Subcutaneous abdominal adipose tissue (tissue), 5 donors: ENCODE results near the gene TMEM235.
"Not testable (repeated sequence)": the region's sequence is repeated elsewhere in the genome, so short reads cannot be mapped to it uniquely, and the experiment has no call there.

Experiments
- H3K27ac ChIP-seq: one replicate; pipeline ENCODE4 v1.7.0; 2013; ENCODE audit warnings: low read depth, mild to moderate bottlenecking, inconsistent platforms, low read length, moderate library complexity
- H3K27me3 ChIP-seq, 5 donors: one replicate each; pipeline ENCODE4 v1.7.0; 2013; ENCODE audit warnings: low read length in 5 of 5, inconsistent platforms in 1 of 5; ENCODE audit not compliant: control insufficient read depth in 5 of 5, insufficient read depth in 4 of 5
- H3K36me3 ChIP-seq, 5 donors: one replicate each; pipeline ENCODE4 v1.7.0; 2013; ENCODE audit warnings: low read length in 5 of 5; ENCODE audit not compliant: control insufficient read depth in 5 of 5, insufficient read depth in 5 of 5
- H3K4me1 ChIP-seq, 5 donors: one replicate each; pipeline ENCODE4 v1.7.0; 2013; ENCODE audit warnings: low read length in 5 of 5, mild to moderate bottlenecking in 3 of 5, moderate library complexity in 1 of 5; ENCODE audit not compliant: control insufficient read depth in 5 of 5, insufficient read depth in 5 of 5
- H3K4me3 ChIP-seq, 5 donors: one replicate each; pipeline ENCODE4 v1.7.0; 2013; ENCODE audit warnings: low read length in 5 of 5, low read depth in 1 of 5
- H3K9ac ChIP-seq, 5 donors: one replicate each; pipeline ENCODE4 v1.7.0; 2013; ENCODE audit warnings: low read length in 5 of 5, mild to moderate bottlenecking in 4 of 5, moderate library complexity in 3 of 5
- H3K9me3 ChIP-seq, 5 donors: one replicate each; pipeline ENCODE4 v1.7.0; 2013; ENCODE audit warnings: low read length in 5 of 5; ENCODE audit not compliant: control insufficient read depth in 5 of 5
- donor health status: healthy.
- donor health status: healthy.
- donor health status: healthy.
- donor health status: healthy.
- donor health status: healthy.

Gene TMEM235

GRCh38 chr17:78230252-78230962 is 1.0 kb upstream of the TMEM235 start:
- Histone ChIP-seq H3K27ac (no peak overlapping the region), H3K4me1 (peaks cover 3 to 24% (median 6%) of the 10 kb centered on the region in 5 donors), H3K27me3 (peaks cover 19 to 38% (median 27%) of the 10 kb centered on the region in 5 donors), H3K4me3 (no peak overlapping the region), H3K9ac (no peak overlapping the region), H3K9me3 (no peaks in the 10 kb centered on the region), H3K36me3 (no peaks in the 10 kb centered on the region)

GRCh38 chr17:78231991-78232858 is 794 bp downstream of the TMEM235 start:
- Histone ChIP-seq H3K9me3 (no peaks in the 10 kb centered on the region), H3K27ac (no peak overlapping the region), H3K9ac (no peak overlapping the region), H3K36me3 (no peaks in the 10 kb centered on the region), H3K27me3 (peaks cover 19 to 35% (median 27%) of the 10 kb centered on the region in 5 donors), H3K4me1 (peaks cover 0 to 15% (median 6%) of the 10 kb centered on the region in 5 donors), H3K4me3 (no peak overlapping the region)

- Histone ChIP-seq H3K9ac (no peak overlapping the region), H3K27ac (no peak overlapping the region), H3K36me3 (no peaks in the 10 kb centered on the region), H3K9me3 (no peaks in the 10 kb centered on the region), H3K4me1 (peaks cover 0 to 13% (median 6%) of the 10 kb centered on the region in 5 donors), H3K4me3 (no peak overlapping the region), H3K27me3 (peaks cover 22 to 31% (median 27%) of the 10 kb centered on the region in 5 donors)
Observed at GRCh38 chr17:78232859-78233173, 1.4 kb downstream of the TMEM235 start.

GRCh38 chr17:78233678-78234077 is 2.2 kb downstream of the TMEM235 start:
- Histone ChIP-seq H3K4me3 (no peak overlapping the region), H3K27me3 (peaks cover 23 to 34% (median 27%) of the 10 kb centered on the region in 5 donors), H3K9me3 (no peaks in the 10 kb centered on the region), H3K27ac (no peak overlapping the region), H3K4me1 (peaks cover 0 to 13% (median 6%) of the 10 kb centered on the region in 5 donors), H3K36me3 (no peaks in the 10 kb centered on the region), H3K9ac (no peak overlapping the region)

- Histone ChIP-seq H3K27ac (no peak overlapping the region), H3K9ac (no peak overlapping the region), H3K4me1 (peaks cover 0 to 13% (median 6%) of the 10 kb centered on the region in 5 donors), H3K27me3 (peaks cover 23 to 34% (median 27%) of the 10 kb centered on the region in 5 donors), H3K9me3 (no peaks in the 10 kb centered on the region), H3K36me3 (no peaks in the 10 kb centered on the region), H3K4me3 (no peak overlapping the region)
Observed at GRCh38 chr17:78234261-78234865, 2.9 kb downstream of the TMEM235 start.

DNA sequence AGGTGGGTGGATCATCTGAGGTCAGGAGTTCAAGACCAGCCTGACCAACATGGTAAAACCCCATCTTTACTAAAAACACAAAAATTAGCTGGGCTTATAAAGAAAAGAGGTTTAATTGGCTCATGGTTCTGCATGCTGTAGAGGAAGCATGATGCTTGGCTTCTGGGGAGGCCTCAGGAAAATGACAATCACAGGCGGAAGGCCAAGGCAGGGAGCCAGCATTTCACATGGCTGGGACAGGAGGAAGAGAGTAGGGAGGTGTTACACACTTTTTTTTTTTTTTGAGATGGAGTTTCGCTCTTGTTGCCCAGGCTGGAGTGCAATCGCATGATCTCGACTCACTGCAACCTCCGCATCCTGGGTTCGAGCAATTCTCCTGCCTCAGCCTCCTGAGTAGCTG is 3.6 kb downstream of the TMEM235 start:
- H3K9ac ChIP-seq, H3K4me3 ChIP-seq, H3K36me3 ChIP-seq, H3K27ac ChIP-seq, H3K9me3 ChIP-seq: not testable (repeated sequence)
- H3K4me1 ChIP-seq = peaks cover 0 to 13% (median 6%) of the 10 kb centered on the region in 5 donors
- peaks cover 23 to 34% (median 27%) of the 10 kb centered on the region in 5 donors for H3K27me3 ChIP-seq

DNA sequence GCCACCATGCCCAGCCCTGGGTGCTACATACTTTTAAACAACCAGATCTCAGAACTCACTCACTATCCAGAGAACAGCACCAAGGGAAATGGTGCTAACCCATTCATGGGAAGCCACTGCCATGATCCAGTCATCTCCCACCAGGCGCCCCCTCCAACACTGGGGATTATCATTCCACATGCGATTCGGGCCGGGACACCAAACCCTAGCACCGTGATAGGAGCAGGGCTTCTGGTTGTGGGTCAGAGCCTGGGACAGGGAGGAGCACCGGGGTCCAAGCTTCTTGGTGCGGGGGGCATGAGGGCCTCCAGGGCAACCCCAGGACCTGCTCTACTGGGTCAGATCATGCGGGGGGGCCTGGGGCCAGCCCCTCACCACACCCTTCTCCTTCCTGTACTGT is 4.5 kb downstream of the TMEM235 start:
- H3K4me1 ChIP-seq = peaks cover 0 to 13% (median 6%) of the 10 kb centered on the region in 5 donors
- H3K27ac ChIP-seq = no peak overlapping the region
- H3K4me3 ChIP-seq = no peak overlapping the region
- no peak overlapping the region for H3K9ac ChIP-seq
- no peaks in the 10 kb centered on the region for H3K36me3 ChIP-seq
- peaks cover 18 to 27% (median 20%) of the 10 kb centered on the region in 5 donors for H3K27me3 ChIP-seq
- no peaks in the 10 kb centered on the region for H3K9me3 ChIP-seq

DNA sequence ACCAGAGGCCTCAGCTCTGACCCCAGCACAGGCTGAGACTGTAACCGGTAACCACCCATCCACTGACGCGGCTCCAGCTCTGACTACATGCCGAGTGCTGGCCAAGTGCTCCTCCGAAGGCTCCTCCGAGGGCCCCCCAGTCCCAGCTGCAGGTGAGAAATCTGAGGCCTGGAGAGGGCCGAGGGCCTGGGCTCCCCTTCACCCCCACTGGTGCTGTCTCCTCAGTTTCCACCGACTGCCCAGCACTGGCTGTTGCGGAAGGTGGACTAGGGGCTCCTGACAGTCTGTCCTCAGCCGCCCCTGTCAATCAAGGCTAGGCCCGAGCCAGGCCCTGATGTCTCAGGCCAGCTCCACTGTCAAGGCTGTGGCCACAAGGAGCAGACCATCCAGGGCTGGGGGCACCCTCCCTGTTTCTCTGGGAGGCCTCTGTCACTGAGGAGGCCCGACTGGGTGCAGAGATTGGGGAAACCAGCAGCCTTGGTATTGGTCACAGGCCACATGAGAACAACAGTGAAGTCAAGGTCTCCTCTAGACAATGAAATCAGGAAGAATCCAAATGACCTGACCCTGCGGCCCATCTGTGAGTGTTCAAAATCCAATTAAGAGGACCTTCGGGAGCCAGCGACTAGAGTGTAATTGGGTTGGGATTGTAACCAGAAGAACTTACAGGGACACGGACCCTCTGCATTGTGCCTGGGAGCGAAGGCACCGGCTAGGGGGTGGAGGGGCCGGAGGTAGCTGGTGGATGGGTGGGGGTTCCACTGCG is 5.1 kb downstream of the TMEM235 start:
- peaks cover 12 to 20% (median 13%) of the 10 kb centered on the region in 5 donors for H3K27me3 ChIP-seq
- H3K4me1 ChIP-seq = peaks cover 0 to 12% (median 4%) of the 10 kb centered on the region in 5 donors
- H3K4me3 ChIP-seq = no peak overlapping the region
- no peaks in the 10 kb centered on the region for H3K36me3 ChIP-seq
- no peaks in the 10 kb centered on the region for H3K9me3 ChIP-seq
- H3K27ac ChIP-seq = no peak overlapping the region
- peak overlapping the region in 1 of 5 donors; percentile 52 for H3K9ac ChIP-seq

- Histone ChIP-seq H3K36me3 (no peaks in the 10 kb centered on the region), H3K27ac (no peak overlapping the region), H3K4me1 (peaks cover 0 to 10% (median 0%) of the 10 kb centered on the region in 5 donors), H3K4me3 (no peak overlapping the region), H3K9ac (no peak overlapping the region), H3K27me3 (peaks cover 6 to 14% (median 6%) of the 10 kb centered on the region in 5 donors), H3K9me3 (no peaks in the 10 kb centered on the region)
Observed at GRCh38 chr17:78237401-78238012, 6.1 kb downstream of the TMEM235 start.
